HEK293 (cell line): ENCODE data around the gene DCLK1.

ENCODE experiments used
- CTCF ChIA-PET: fragments of 350-600 bp; formaldehyde crosslinking; extraction: SDS; loops from one replicate; lab custom pipeline; 2021; ENCODE audit warnings: antibody characterized with exemption; lab: Yijun Ruan, JAX
- POLR2A ChIA-PET: fragments of 300-600 bp; formaldehyde crosslinking; extraction: SDS; loops from one replicate; lab custom pipeline; 2020; ENCODE audit warnings: antibody characterized with exemption, inconsistent platforms; lab: Yijun Ruan, JAX
- H3K27ac ChIP-seq: fragments of 200-500 bp; sonication (Bioruptor generic); 2 replicates; pipeline ENCODE4 v1.5.1; 2014; ENCODE audit warnings: low read depth, low read length, control low read depth, inconsistent platforms; ENCODE audit errors: extremely low read depth
- H3K36me3 ChIP-seq, 2 experiments: fragments of 200-500 bp in 1 of 2; sonication (Bioruptor generic) in 1 of 2; 1 replicate in 1 of 2; 2 replicates in 1 of 2; pipeline ENCODE4 v1.5.1; 2014 to 2017; ENCODE audit warnings: inconsistent platforms in 2 of 2, low read length in 2 of 2; ENCODE audit not compliant: control insufficient read depth in 2 of 2, insufficient read depth in 1 of 2
- H3K4me1 ChIP-seq: fragments of 200-500 bp; sonication (Bioruptor generic); 2 replicates; pipeline ENCODE4 v1.5.1; 2014; ENCODE audit warnings: mild to moderate bottlenecking, low read length, inconsistent platforms; ENCODE audit not compliant: control insufficient read depth, insufficient read depth
- H3K4me3 ChIP-seq: 2 replicates; pipeline ENCODE4 v1.5.1; 2011; ENCODE audit warnings: low read depth, mild to moderate bottlenecking, control low read depth, low read length, moderate library complexity
- H3K9me3 ChIP-seq: fragments of 200-500 bp; sonication (Bioruptor generic); 2 replicates; pipeline ENCODE4 v1.5.1; 2014; ENCODE audit warnings: low read depth, low read length, inconsistent platforms; ENCODE audit not compliant: control insufficient read depth, insufficient read depth
- GLI4 ChIP-seq: fragments of 450-650 bp; formaldehyde crosslinking; IDR thresholded peaks from 2 replicates; pipeline ENCODE4 v1.5.1; 2016; ENCODE audit warnings: missing biosample characterization, missing genetic modification characterization
- HOXA7 ChIP-seq: sonication (generic); formaldehyde crosslinking; IDR thresholded peaks from 2 replicates; pipeline ENCODE4 v1.8.1; 2022; ENCODE audit warnings: missing genetic modification reagents, borderline replicate concordance
- PBX3 ChIP-seq: sonication (generic); formaldehyde crosslinking; IDR thresholded peaks from 2 replicates; pipeline ENCODE4 v1.8.1; 2022; ENCODE audit warnings: mild to moderate bottlenecking, moderate library complexity, missing genetic modification reagents
- PRDM6 ChIP-seq: fragments of 450-650 bp; formaldehyde crosslinking; IDR thresholded peaks from 2 replicates; pipeline ENCODE4 v1.5.1; 2017; ENCODE audit warnings: missing biosample characterization, missing genetic modification characterization
- SCRT2 ChIP-seq: fragments of 450-650 bp; formaldehyde crosslinking; IDR thresholded peaks from 2 replicates; pipeline ENCODE4 v1.5.1; 2016; ENCODE audit warnings: missing biosample characterization, missing genetic modification characterization
- WT1 ChIP-seq: fragments of 450-650 bp; formaldehyde crosslinking; IDR thresholded peaks from 2 replicates; pipeline ENCODE4 v1.5.1; 2016; ENCODE audit warnings: missing biosample characterization, missing genetic modification characterization
- ZBTB11 ChIP-seq: fragments of 450-650 bp; formaldehyde crosslinking; conservative IDR thresholded peaks from 2 replicates; pipeline ENCODE4 v1.5.1; 2016; ENCODE audit warnings: low read depth, missing biosample characterization, missing genetic modification characterization
- ZBTB21 ChIP-seq: fragments of 450-650 bp; formaldehyde crosslinking; IDR thresholded peaks from 2 replicates; pipeline ENCODE4 v1.5.1; 2017; ENCODE audit warnings: missing biosample characterization, missing genetic modification characterization
- ZBTB6 ChIP-seq: fragments of 450-650 bp; formaldehyde crosslinking; IDR thresholded peaks from 2 replicates; pipeline ENCODE4 v1.5.1; 2017; ENCODE audit warnings: missing biosample characterization, missing genetic modification characterization
- ZNF266 ChIP-seq: fragments of 450-650 bp; formaldehyde crosslinking; IDR thresholded peaks from 2 replicates; pipeline ENCODE4 v1.5.1; 2016; ENCODE audit warnings: missing biosample characterization, missing genetic modification characterization, low read depth
- ZNF324 ChIP-seq: fragments of 450-650 bp; formaldehyde crosslinking; IDR thresholded peaks from 2 replicates; pipeline ENCODE4 v1.5.1; 2016; ENCODE audit warnings: missing biosample characterization, missing genetic modification characterization
- ZNF354C ChIP-seq: fragments of 450-650 bp; formaldehyde crosslinking; IDR thresholded peaks from 2 replicates; pipeline ENCODE4 v1.5.1; 2016; ENCODE audit warnings: missing biosample characterization, missing genetic modification characterization, low read depth, borderline replicate concordance
- ZNF37A ChIP-seq: fragments of 450-650 bp; IDR thresholded peaks from 2 replicates; pipeline ENCODE4 v1.5.1; 2018; ENCODE audit warnings: missing biosample characterization, missing genetic modification characterization
- ZNF394 ChIP-seq: fragments of 450-650 bp; formaldehyde crosslinking; IDR thresholded peaks from 2 replicates; pipeline ENCODE4 v1.5.1; 2016; ENCODE audit warnings: missing biosample characterization, missing genetic modification characterization, mild to moderate bottlenecking, moderate library complexity, borderline replicate concordance
- ZNF792 ChIP-seq: fragments of 450-650 bp; formaldehyde crosslinking; IDR thresholded peaks from 2 replicates; pipeline ENCODE4 v1.5.1; 2016; ENCODE audit warnings: missing biosample characterization, missing genetic modification characterization
- ZNF830 ChIP-seq: fragments of 450-650 bp; IDR thresholded peaks from 2 replicates; pipeline ENCODE4 v1.5.0; 2018; ENCODE audit warnings: missing biosample characterization, missing genetic modification characterization, low read depth, mild to moderate bottlenecking, moderate library complexity
- TF ChIP-seq, protein P1 (sequence below): fragments of 450-650 bp; formaldehyde crosslinking; IDR thresholded peaks from 2 replicates; pipeline ENCODE4 v1.5.1; 2016; ENCODE audit warnings: missing biosample characterization, missing genetic modification characterization, borderline replicate concordance
- TF ChIP-seq, protein P2 (sequence below): fragments of 450-650 bp; formaldehyde crosslinking; IDR thresholded peaks from 2 replicates; pipeline ENCODE4 v1.5.1; 2016; ENCODE audit warnings: missing biosample characterization, missing genetic modification characterization
- TF ChIP-seq, protein P3 (sequence below): fragments of 450-650 bp; formaldehyde crosslinking; IDR thresholded peaks from 2 replicates; pipeline ENCODE4 v1.5.1; 2016; ENCODE audit warnings: missing biosample characterization, missing genetic modification characterization
- TF ChIP-seq, protein P4 (sequence below): fragments of 450-650 bp; formaldehyde crosslinking; IDR thresholded peaks from 2 replicates; pipeline ENCODE4 v1.5.1; 2016; ENCODE audit warnings: missing biosample characterization, missing genetic modification characterization

Gene DCLK1

DNA sequence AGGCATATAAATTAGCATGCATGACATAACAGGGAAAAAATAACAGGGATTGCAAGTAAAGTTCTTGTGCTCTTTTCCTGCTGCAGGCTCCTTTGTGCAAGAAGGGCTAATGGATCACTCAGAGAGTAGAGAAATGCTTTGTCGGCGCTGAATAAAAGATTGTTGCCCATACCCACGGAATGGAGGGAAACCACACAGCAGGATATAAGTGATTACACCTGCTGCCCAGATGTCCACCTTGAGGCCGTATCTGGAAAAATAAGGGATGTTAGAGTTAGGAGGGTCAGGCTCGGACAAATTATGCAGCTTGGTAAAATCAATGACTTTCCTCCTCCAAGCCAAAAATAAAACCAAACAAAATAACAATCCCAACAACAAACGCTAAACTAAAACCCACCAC, 322.3 kb downstream of the DCLK1 start:
- ChIA-PET CTCF (interaction anchor here (1.5 kb wide), 1 partner anchor 10 kb away, joined by 4 read pairs; no protein-coding TSS in a partner anchor), POLR2A (no interaction called here)
- Histone ChIP-seq H3K4me3 (no peak overlapping the region), H3K4me1 (no peaks in the 10 kb centered on the region), H3K27ac (no peak overlapping the region), H3K36me3 (no peaks in the 10 kb centered on the region), H3K9me3 (no peaks in the 10 kb centered on the region)
- TF ChIP-seq ZBTB21 (tag by site-specific recombination) (no peak), PRDM6 (tag by site-specific recombination) (no peak), HOXA7 (CRISPR knock-in tag) (no peak), ZNF266 (no peak), ZBTB11 (tag by site-specific recombination) (no peak), ZNF394 (tag by site-specific recombination) (no peak), WT1 (tag by site-specific recombination) (no peak), ZBTB6 (tag by site-specific recombination) (no peak), ZNF354C (tag by site-specific recombination) (no peak), ZNF792 (no peak), SCRT2 (tag by site-specific recombination) (no peak)
- TF ChIP-seq, protein P1, sequence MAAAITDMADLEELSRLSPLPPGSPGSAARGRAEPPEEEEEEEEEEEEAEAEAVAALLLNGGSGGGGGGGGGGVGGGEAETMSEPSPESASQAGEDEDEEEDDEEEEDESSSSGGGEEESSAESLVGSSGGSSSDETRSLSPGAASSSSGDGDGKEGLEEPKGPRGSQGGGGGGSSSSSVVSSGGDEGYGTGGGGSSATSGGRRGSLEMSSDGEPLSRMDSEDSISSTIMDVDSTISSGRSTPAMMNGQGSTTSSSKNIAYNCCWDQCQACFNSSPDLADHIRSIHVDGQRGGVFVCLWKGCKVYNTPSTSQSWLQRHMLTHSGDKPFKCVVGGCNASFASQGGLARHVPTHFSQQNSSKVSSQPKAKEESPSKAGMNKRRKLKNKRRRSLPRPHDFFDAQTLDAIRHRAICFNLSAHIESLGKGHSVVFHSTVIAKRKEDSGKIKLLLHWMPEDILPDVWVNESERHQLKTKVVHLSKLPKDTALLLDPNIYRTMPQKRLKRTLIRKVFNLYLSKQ (tag by site-specific recombination) = no peak
- TF ChIP-seq, protein P2, sequence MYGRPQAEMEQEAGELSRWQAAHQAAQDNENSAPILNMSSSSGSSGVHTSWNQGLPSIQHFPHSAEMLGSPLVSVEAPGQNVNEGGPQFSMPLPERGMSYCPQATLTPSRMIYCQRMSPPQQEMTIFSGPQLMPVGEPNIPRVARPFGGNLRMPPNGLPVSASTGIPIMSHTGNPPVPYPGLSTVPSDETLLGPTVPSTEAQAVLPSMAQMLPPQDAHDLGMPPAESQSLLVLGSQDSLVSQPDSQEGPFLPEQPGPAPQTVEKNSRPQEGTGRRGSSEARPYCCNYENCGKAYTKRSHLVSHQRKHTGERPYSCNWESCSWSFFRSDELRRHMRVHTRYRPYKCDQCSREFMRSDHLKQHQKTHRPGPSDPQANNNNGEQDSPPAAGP = no peak

DNA sequence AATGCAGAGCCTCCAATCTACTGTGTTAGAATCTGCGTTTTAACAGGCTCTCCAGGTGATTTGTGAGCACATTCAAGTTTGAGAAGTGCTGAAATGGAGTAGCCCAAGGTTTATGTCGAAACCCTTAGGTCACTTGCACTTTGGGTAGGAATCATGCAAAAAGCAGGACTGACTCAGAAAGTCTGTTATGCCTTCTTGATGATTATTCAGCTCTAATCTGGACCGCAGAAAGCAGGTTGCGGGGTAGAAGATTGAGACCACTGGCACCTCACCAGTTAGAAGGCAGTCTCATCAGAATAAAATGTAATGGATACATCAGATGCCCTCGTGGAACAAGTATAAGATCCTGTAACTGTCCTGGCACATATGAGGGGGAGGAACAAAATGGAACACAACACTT, 326.3 kb downstream of the DCLK1 start:
- H3K27ac ChIP-seq = no peak overlapping the region
- CTCF ChIA-PET = interaction anchor here (2.3 kb wide), 1 partner anchor 14 kb away, joined by 12 read pairs; no protein-coding TSS in a partner anchor
- POLR2A ChIA-PET = no interaction called here
- H3K4me1 ChIP-seq = no peaks in the 10 kb centered on the region
- no peaks in the 10 kb centered on the region for H3K9me3 ChIP-seq
- H3K4me3 ChIP-seq = no peak overlapping the region
- H3K36me3 ChIP-seq = no peaks in the 10 kb centered on the region
- TF ChIP-seq, protein P3, sequence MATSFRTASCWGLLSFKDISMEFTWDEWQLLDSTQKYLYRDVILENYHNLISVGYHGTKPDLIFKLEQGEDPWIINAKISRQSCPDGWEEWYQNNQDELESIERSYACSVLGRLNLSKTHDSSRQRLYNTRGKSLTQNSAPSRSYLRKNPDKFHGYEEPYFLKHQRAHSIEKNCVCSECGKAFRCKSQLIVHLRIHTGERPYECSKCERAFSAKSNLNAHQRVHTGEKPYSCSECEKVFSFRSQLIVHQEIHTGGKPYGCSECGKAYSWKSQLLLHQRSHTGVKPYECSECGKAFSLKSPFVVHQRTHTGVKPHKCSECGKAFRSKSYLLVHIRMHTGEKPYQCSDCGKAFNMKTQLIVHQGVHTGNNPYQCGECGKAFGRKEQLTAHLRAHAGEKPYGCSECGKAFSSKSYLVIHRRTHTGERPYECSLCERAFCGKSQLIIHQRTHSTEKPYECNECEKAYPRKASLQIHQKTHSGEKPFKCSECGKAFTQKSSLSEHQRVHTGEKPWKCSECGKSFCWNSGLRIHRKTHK (tag by site-specific recombination) = no peak
- no peak for TF ChIP-seq GLI4 (tag by site-specific recombination)
- TF ChIP-seq, protein P4, sequence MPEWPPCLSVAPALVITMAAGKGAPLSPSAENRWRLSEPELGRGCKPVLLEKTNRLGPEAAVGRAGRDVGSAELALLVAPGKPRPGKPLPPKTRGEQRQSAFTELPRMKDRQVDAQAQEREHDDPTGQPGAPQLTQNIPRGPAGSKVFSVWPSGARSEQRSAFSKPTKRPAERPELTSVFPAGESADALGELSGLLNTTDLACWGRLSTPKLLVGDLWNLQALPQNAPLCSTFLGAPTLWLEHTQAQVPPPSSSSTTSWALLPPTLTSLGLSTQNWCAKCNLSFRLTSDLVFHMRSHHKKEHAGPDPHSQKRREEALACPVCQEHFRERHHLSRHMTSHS (tag by site-specific recombination) = no peak
- no peak for TF ChIP-seq ZNF792
- no peak for TF ChIP-seq ZNF830 (tag by site-specific recombination)
- TF ChIP-seq ZNF324 (tag by site-specific recombination) = no peak
- no peak for TF ChIP-seq ZBTB6 (tag by site-specific recombination)
- TF ChIP-seq PBX3 (CRISPR knock-in tag) = no peak
- no peak for TF ChIP-seq ZNF37A (tag by site-specific recombination)
